Measurements from ENCODE around the gene BLM. TPM values are rescaled to one million over a fixed set of nuclear protein-coding genes. Genes with fewer than 3 reads are reported as not detected.
"Not testable (repeated sequence)": the region's sequence is repeated elsewhere in the genome, so short reads cannot be mapped to it uniquely, and the experiment has no call there.

The BLM gene
- total RNA-seq, 1 donor from 2014 or later = 0.67 TPM

GRCh38 chr15:90730290-90730689 is 13.1 kb downstream of the BLM start:
- no peak for DNase-seq (ENCODE audit: low read depth)

- no peak for DNase-seq (ENCODE audit: low read depth)
Observed at GRCh38 chr15:90735923-90736322, 18.8 kb downstream of the BLM start.

GRCh38 chr15:90740545-90740944 is 23.4 kb downstream of the BLM start:
- DNase-seq (ENCODE audit: low read depth) = not testable (repeated sequence)

GRCh38 chr15:90742087-90742486 is 24.9 kb downstream of the BLM start:
- DNase-seq (ENCODE audit: low read depth) = no peak

- DNase-seq (ENCODE audit: low read depth) = no peak
Observed at GRCh38 chr15:90743407-90743806, 26.3 kb downstream of the BLM start.

- no peak for DNase-seq (ENCODE audit: low read depth)
Observed at GRCh38 chr15:90744759-90745402, 27.7 kb downstream of the BLM start.

- DNase-seq (ENCODE audit: low read depth) = no peak
Observed at GRCh38 chr15:90749754-90750153, 32.6 kb downstream of the BLM start.

- no peak for DNase-seq (ENCODE audit: low read depth)
Observed at GRCh38 chr15:90750186-90750585, 33.0 kb downstream of the BLM start.

GRCh38 chr15:90751300-90751825 is 34.2 kb downstream of the BLM start:
- DNase-seq (ENCODE audit: low read depth) = no peak

- no peak for DNase-seq (ENCODE audit: low read depth)
Observed at GRCh38 chr15:90756916-90757315, 39.8 kb downstream of the BLM start.

- DNase-seq (ENCODE audit: low read depth) = no peak
Observed at GRCh38 chr15:90757461-90757860, 40.3 kb downstream of the BLM start.

GRCh38 chr15:90760661-90761232 is 43.6 kb downstream of the BLM start:
- DNase-seq (ENCODE audit: low read depth) = no peak

GRCh38 chr15:90761629-90762028 is 44.5 kb downstream of the BLM start:
- DNase-seq (ENCODE audit: low read depth) = no peak

- DNase-seq (ENCODE audit: low read depth) = peak; percentile 35
Observed at GRCh38 chr15:90762109-90762508, 45.0 kb downstream of the BLM start.

- no peak for DNase-seq (ENCODE audit: low read depth)
Observed at GRCh38 chr15:90763366-90764099, 46.4 kb downstream of the BLM start.

GRCh38 chr15:90765531-90765930 is 48.4 kb downstream of the BLM start:
- no peak for DNase-seq (ENCODE audit: low read depth)

- peak; percentile 6 for DNase-seq (ENCODE audit: low read depth)
Observed at GRCh38 chr15:90765966-90766365, 48.8 kb downstream of the BLM start.

GRCh38 chr15:90769375-90769774 is 52.2 kb downstream of the BLM start:
- no peak for DNase-seq (ENCODE audit: low read depth)

- DNase-seq (ENCODE audit: low read depth) = no peak
Observed at GRCh38 chr15:90773485-90773884, 56.3 kb downstream of the BLM start.

GRCh38 chr15:90774731-90775514 is 57.8 kb downstream of the BLM start:
- DNase-seq (ENCODE audit: low read depth) = peak; percentile 38

GRCh38 chr15:90780916-90781315 is 63.8 kb downstream of the BLM start:
- no peak for DNase-seq (ENCODE audit: low read depth)

GRCh38 chr15:90782442-90782841 is 65.3 kb downstream of the BLM start:
- DNase-seq (ENCODE audit: low read depth) = peak; percentile 26
